SW480 (cell line): ENCODE measurements around the gene MYOT.

Source experiments
- DNase-seq: peaks from one replicate; pipeline ENCODE4 v3.0.0-alpha.2; 2016; ENCODE audit warnings: low spot score

MYOT gene

GRCh38 chr5:137902408-137903133 lies 34.9 kb downstream of the MYOT start:
- DNase-seq = no peak

GRCh38 chr5:137914758-137915157 lies 47.1 kb downstream of the MYOT start:
- DNase-seq = no peak

- DNase-seq = no peak
Measured at GRCh38 chr5:137916923-137917322, 49.3 kb downstream of the MYOT start.

GRCh38 chr5:137921931-137922330 lies 54.3 kb downstream of the MYOT start:
- peak; percentile 34 for DNase-seq

- DNase-seq = no peak
Measured at GRCh38 chr5:137923856-137924255, 56.2 kb downstream of the MYOT start.

GRCh38 chr5:137932800-137933199 lies 65.1 kb downstream of the MYOT start:
- DNase-seq = no peak

GRCh38 chr5:137933491-137933911 lies 65.8 kb downstream of the MYOT start:
- no peak for DNase-seq

GRCh38 chr5:137935190-137935589 lies 67.5 kb downstream of the MYOT start:
- no peak for DNase-seq

- no peak for DNase-seq
Measured at GRCh38 chr5:137935694-137936093, 68.0 kb downstream of the MYOT start.
